OCI-LY3 (cell line): Measurements from ENCODE around the gene CABLES1.
A peak's percentile ranks its signal among the peaks of the same experiment; 100 is the strongest.

Experiments used
- H2AFZ ChIP-seq: fragments of 200-600, 300-600 bp; shearing (Covaris generic); 2 replicates; pipeline ENCODE4 v1.6.0; 2014; ENCODE audit warnings: antibody characterized with exemption, low read depth, low read length
- H3K27ac ChIP-seq: fragments of 200-600, 300-600 bp; sonication (generic); 2 replicates; pipeline ENCODE4 v1.5.1; 2014; ENCODE audit warnings: mild to moderate bottlenecking, low read length, moderate library complexity, mixed read lengths
- H3K27me3 ChIP-seq: fragments of 200-600, 300-600 bp; sonication (generic); 2 replicates; pipeline ENCODE4 v1.6.1; 2014; ENCODE audit warnings: low read depth, low read length, mixed read lengths
- H3K36me3 ChIP-seq: fragments of 200-600, 300-600 bp; sonication (generic); replicated peaks from 2 replicates; pipeline ENCODE3; 2014; ENCODE audit warnings: low read depth, low read length, mixed read lengths
- H3K4me1 ChIP-seq: fragments of 300-600, 200-600 bp; sonication (generic); 2 replicates; pipeline ENCODE4 v1.6.1; 2014; ENCODE audit warnings: low read length, mixed read lengths
- H3K4me2 ChIP-seq: fragments of 200-600, 300-600 bp; sonication (generic); 2 replicates; pipeline ENCODE4 v1.6.1; 2014; ENCODE audit warnings: low read length, mixed read lengths
- H3K4me3 ChIP-seq: fragments of 300-600, 200-600 bp; sonication (generic); 2 replicates; pipeline ENCODE4 v1.5.1; 2014; ENCODE audit warnings: antibody characterized with exemption, mild to moderate bottlenecking, low read length, moderate library complexity
- H3K79me2 ChIP-seq: fragments of 300-600, 200-600 bp; shearing (Covaris generic); 2 replicates; pipeline ENCODE4 v1.6.1; 2014; ENCODE audit warnings: mild to moderate bottlenecking, low read length, mixed read lengths
- H3K9ac ChIP-seq: fragments of 300-600, 200-600 bp; shearing (Covaris generic); 2 replicates; pipeline ENCODE4 v1.6.0; 2014; ENCODE audit warnings: mild to moderate bottlenecking, low read length, moderate library complexity
- H3K9me3 ChIP-seq: fragments of 200-600, 300-600 bp; shearing (Covaris generic); 2 replicates; pipeline ENCODE4 v1.6.1; 2014; ENCODE audit warnings: low read length, mixed read lengths; ENCODE audit not compliant: insufficient read depth
- H4K20me1 ChIP-seq: fragments of 200-600, 300-600 bp; sonication (generic); 2 replicates; pipeline ENCODE4 v1.6.1; 2016; ENCODE audit warnings: low read length, mixed read lengths; ENCODE audit not compliant: insufficient read depth
- EZH2phosphoT487 ChIP-seq: fragments of 200-600 bp; shearing (Covaris generic); IDR thresholded peaks from 2 replicates; pipeline ENCODE4 v1.6.1; 2018; ENCODE audit warnings: antibody characterized with exemption, mixed run types, low read depth
- TF ChIP-seq, protein P1 (sequence below): fragments of 200-600, 300-600 bp; sonication (generic); IDR thresholded peaks from 2 replicates; pipeline ENCODE4 v1.5.1; 2014; ENCODE audit warnings: antibody characterized with exemption, low read length, low read depth

The CABLES1 gene

DNA sequence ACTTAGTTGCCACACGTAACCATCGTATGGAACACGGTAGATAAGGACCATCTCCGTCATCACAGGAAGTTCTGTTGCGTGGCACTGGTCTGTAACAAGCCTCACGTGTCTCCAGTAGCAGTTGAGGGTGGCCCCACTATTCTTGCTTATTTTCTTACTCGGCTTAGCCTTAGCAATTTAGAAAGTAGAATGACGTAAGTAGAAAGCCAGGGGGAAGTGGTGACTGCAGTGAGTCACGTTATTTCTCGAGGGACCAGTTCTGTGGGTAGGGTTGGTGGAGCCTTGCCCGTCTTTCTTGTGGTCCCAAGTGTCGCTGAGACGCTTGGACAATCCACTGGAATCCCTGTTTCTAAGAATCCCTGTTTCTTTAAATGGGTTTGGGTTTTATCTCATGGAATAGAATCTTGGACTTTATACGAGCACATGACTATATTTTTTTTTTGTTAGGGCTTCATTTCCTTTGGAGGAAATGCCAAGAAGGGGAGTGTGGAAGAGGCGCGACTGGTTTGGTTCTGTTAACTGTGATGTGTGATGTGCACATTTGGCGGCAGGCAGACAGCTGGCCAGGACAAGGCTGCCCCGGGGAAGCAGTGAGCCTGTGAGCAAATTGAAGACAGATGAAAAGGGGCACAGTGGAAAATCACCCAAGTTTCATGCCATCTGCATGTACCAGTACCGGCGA, 96.2 kb downstream of the CABLES1 start:
- Histone ChIP-seq H3K4me2 (peak overlapping the region; percentile 76), H3K27ac (peak overlapping the region; percentile 86), H3K4me3 (peak overlapping the region; percentile 48), H3K36me3 (peaks cover 30% of the 10 kb centered on the region), H3K79me2 (no peaks in the 10 kb centered on the region), H3K9ac (peak overlapping the region; percentile 48; the same call in 1 of the 2 replicates), H3K27me3 (peaks cover 4% of the 10 kb centered on the region; the same call in 1 of the 2 replicates), H3K4me1 (peaks cover 65% of the 10 kb centered on the region), H4K20me1 (no peaks in the 10 kb centered on the region), H3K9me3 (no peaks in the 10 kb centered on the region), H2AFZ (no peak overlapping the region)
- peak; percentile 62; the same call in 1 of the 2 replicates for TF ChIP-seq EZH2phosphoT487
- TF ChIP-seq, protein P1, sequence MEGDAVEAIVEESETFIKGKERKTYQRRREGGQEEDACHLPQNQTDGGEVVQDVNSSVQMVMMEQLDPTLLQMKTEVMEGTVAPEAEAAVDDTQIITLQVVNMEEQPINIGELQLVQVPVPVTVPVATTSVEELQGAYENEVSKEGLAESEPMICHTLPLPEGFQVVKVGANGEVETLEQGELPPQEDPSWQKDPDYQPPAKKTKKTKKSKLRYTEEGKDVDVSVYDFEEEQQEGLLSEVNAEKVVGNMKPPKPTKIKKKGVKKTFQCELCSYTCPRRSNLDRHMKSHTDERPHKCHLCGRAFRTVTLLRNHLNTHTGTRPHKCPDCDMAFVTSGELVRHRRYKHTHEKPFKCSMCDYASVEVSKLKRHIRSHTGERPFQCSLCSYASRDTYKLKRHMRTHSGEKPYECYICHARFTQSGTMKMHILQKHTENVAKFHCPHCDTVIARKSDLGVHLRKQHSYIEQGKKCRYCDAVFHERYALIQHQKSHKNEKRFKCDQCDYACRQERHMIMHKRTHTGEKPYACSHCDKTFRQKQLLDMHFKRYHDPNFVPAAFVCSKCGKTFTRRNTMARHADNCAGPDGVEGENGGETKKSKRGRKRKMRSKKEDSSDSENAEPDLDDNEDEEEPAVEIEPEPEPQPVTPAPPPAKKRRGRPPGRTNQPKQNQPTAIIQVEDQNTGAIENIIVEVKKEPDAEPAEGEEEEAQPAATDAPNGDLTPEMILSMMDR, result no peak

DNA sequence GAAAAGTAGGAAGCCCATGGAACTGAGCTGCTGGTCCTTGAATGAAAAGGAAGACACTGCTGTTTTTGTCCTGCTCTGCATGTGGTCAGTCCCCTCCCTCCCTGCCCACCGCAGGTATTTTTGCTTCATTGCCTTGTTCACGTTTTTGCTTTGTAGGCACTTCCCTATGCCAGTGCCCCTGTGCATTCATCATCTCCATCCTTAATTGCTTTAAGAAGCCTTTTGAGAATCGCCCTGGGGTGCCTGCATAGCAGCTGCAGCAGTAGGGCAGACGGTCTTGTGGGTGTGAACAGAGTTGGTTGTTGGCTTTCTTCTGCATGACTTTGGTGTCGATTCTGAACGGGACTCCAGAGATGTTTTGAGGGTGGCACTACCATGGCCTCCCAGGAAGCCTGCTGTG, 97.0 kb downstream of the CABLES1 start:
- Histone ChIP-seq H3K4me1 (peaks cover 62% of the 10 kb centered on the region), H3K9ac (peak overlapping the region; percentile 48; the same call in 1 of the 2 replicates), H3K36me3 (peaks cover 27% of the 10 kb centered on the region), H3K4me2 (peak overlapping the region; percentile 76), H3K27me3 (peaks cover 4% of the 10 kb centered on the region; the same call in 1 of the 2 replicates), H3K4me3 (peak overlapping the region; percentile 48), H2AFZ (no peak overlapping the region), H4K20me1 (no peaks in the 10 kb centered on the region), H3K27ac (peak overlapping the region; percentile 86), H3K79me2 (no peaks in the 10 kb centered on the region), H3K9me3 (no peaks in the 10 kb centered on the region)
- TF ChIP-seq, protein P1, result no peak
- TF ChIP-seq EZH2phosphoT487, result no peak

DNA sequence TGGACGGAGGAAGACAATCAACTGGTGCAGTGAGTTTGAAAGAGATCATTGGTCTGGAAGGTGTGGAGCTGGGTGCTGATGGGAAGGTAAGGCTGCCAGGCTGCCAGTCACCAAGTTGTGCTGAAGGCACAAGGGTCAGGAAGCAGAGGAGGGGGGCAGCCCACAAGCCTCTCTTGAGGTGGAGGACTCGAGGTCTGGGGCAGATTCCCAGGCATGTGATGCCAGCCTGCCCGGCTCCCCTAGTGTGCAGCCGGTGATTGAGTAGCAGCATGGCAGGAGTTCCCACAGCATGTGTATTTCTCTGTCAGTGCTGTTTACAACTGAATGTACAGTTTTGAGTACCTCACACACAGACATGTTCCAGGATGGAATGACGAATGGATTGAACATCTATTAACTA, 99.3 kb downstream of the CABLES1 start:
- Histone ChIP-seq H3K27me3 (peaks cover 4% of the 10 kb centered on the region; the same call in 1 of the 2 replicates), H3K79me2 (no peaks in the 10 kb centered on the region), H3K4me1 (peaks cover 62% of the 10 kb centered on the region), H2AFZ (no peak overlapping the region), H3K9me3 (no peaks in the 10 kb centered on the region), H3K27ac (no peak overlapping the region), H3K4me3 (no peak overlapping the region), H3K4me2 (no peak overlapping the region), H4K20me1 (no peaks in the 10 kb centered on the region), H3K36me3 (peaks cover 41% of the 10 kb centered on the region), H3K9ac (no peak overlapping the region)
- no peak for TF ChIP-seq EZH2phosphoT487
- TF ChIP-seq, protein P1, result no peak

DNA sequence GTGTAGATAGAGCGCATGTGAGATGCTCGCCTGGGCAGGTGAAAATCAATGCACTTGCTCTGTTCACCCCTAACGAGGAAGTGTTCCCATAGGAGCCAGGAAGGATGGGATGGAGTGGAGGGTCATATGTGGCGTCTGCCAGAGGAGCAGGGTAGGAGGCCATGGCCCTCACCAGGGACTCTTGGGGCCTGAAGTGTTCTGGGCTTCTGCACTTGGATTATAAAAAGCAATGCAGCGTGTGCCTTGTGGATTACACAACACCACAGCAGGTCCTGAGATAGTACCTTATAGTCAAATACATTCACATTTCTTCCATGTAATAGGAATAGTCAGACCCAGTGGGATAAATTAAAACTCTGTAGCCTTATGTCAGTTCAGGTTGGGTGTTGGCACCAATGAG, 100.1 kb downstream of the CABLES1 start:
- Histone ChIP-seq H3K79me2 (no peaks in the 10 kb centered on the region), H3K36me3 (peaks cover 40% of the 10 kb centered on the region), H3K27me3 (peaks cover 4% of the 10 kb centered on the region; the same call in 1 of the 2 replicates), H3K4me2 (no peak overlapping the region), H2AFZ (no peak overlapping the region), H3K9ac (no peak overlapping the region), H3K4me3 (no peak overlapping the region), H4K20me1 (no peaks in the 10 kb centered on the region), H3K9me3 (no peaks in the 10 kb centered on the region), H3K27ac (no peak overlapping the region), H3K4me1 (peaks cover 62% of the 10 kb centered on the region)
- TF ChIP-seq EZH2phosphoT487, result no peak
- TF ChIP-seq, protein P1, result no peak
